ENCODE results near the gene SPCS2.

DNA sequence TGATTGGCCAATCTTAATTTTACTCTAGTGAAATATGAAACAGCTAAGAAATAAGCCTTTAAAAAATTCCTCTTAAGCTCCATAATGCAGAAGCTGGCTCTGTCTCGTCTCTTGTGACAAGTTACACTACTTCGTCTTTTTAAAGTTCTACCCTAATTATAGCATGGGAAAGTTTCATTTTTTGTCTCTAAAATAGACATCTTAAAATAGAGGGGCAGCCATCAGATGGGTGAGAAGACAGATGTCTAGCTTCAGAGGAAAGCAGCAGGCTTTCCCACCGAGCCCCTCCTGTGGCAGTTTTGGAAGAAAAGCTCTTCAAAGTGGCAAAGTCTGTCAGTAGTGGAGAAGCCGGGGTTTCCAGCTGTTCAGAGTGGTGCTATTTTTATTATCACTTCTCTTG lies 39.7 kb upstream of the SPCS2 start:
- TF ChIP-seq, protein P1, sequence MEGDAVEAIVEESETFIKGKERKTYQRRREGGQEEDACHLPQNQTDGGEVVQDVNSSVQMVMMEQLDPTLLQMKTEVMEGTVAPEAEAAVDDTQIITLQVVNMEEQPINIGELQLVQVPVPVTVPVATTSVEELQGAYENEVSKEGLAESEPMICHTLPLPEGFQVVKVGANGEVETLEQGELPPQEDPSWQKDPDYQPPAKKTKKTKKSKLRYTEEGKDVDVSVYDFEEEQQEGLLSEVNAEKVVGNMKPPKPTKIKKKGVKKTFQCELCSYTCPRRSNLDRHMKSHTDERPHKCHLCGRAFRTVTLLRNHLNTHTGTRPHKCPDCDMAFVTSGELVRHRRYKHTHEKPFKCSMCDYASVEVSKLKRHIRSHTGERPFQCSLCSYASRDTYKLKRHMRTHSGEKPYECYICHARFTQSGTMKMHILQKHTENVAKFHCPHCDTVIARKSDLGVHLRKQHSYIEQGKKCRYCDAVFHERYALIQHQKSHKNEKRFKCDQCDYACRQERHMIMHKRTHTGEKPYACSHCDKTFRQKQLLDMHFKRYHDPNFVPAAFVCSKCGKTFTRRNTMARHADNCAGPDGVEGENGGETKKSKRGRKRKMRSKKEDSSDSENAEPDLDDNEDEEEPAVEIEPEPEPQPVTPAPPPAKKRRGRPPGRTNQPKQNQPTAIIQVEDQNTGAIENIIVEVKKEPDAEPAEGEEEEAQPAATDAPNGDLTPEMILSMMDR (optimal IDR thresholded peaks at IDR 0.05 in 1 of 3, IDR thresholded peaks at IDR 0.05 in 1 of 3, conservative IDR thresholded peaks at IDR 0.05 in 1 of 3; ENCODE audit: extremely low read depth in 1 of 3, insufficient read depth in 2 of 3, low read length in 3 of 3) = no peak
- TF ChIP-seq EZH2 (IDR thresholded peaks at IDR 0.05; ENCODE audit: low read length) = no peak
